Smooth muscle cell (in vitro differentiated cells): ENCODE results near the gene HTR2A. TPM values are rescaled to one million over a fixed set of nuclear protein-coding genes. Genes with fewer than 3 reads are reported as not detected.

Experiments
- DNase-seq: peaks from one replicate; lab custom pipeline; 2025; ENCODE audit not compliant: unreplicated experiment; lab: John Stamatoyannopoulos, UW
- H2AFZ ChIP-seq: fragments of 200-600 bp; sonication (generic); 2 replicates; pipeline ENCODE4 v1.6.0; 2016; ENCODE audit warnings: antibody characterized with exemption, low read depth, mild to moderate bottlenecking
- H3F3A ChIP-seq: fragments of 200-600 bp; sonication (generic); 2 replicates; pipeline ENCODE4 v1.6.0; 2017; ENCODE audit warnings: antibody characterized with exemption, low read depth
- H3K27ac ChIP-seq: fragments of 200-600 bp; sonication (generic); 2 replicates; pipeline ENCODE4 v1.5.1; 2016; ENCODE audit warnings: low read depth, mild to moderate bottlenecking
- H3K27me3 ChIP-seq: fragments of 200-600 bp; sonication (generic); 2 replicates; pipeline ENCODE4 v1.6.1; 2016; ENCODE audit warnings: low read depth, mild to moderate bottlenecking
- H3K36me3 ChIP-seq: fragments of 200-600 bp; sonication (generic); 2 replicates; pipeline ENCODE4 v1.5.1; 2016; ENCODE audit warnings: low read depth
- H3K4me1 ChIP-seq: fragments of 200-600 bp; sonication (generic); 2 replicates; pipeline ENCODE4 v1.5.1; 2016; ENCODE audit warnings: low read depth
- H3K4me2 ChIP-seq: fragments of 200-600 bp; sonication (generic); 2 replicates; pipeline ENCODE4 v1.6.0; 2016; ENCODE audit warnings: mild to moderate bottlenecking
- H3K4me3 ChIP-seq: fragments of 200-600 bp; sonication (generic); 2 replicates; pipeline ENCODE4 v1.5.1; 2016; ENCODE audit warnings: mild to moderate bottlenecking
- H3K79me2 ChIP-seq: fragments of 200-600 bp; sonication (generic); 2 replicates; pipeline ENCODE4 v1.6.0; 2016; ENCODE audit warnings: low read depth, mild to moderate bottlenecking
- H3K9ac ChIP-seq: fragments of 200-600 bp; sonication (generic); 2 replicates; pipeline ENCODE4 v1.6.0; 2016; ENCODE audit warnings: low read depth
- H3K9me3 ChIP-seq: fragments of 200-600 bp; sonication (generic); replicated peaks from 2 replicates; pipeline ENCODE4 v1.5.1; 2016; ENCODE audit warnings: low read depth
- H4K20me1 ChIP-seq: fragments of 200-600 bp; sonication (generic); 2 replicates; pipeline ENCODE4 v1.6.0; 2016; ENCODE audit warnings: low read depth
- WGBS: methylation state at CpG from one replicate; pipeline ENCODE4 v1.1.7; 2016; ENCODE audit warnings: low lambda C conversion rate; 5-methylcytosine and 5-hydroxymethylcytosine counted together
- polyA plus RNA-seq: library from polyadenylated mRNA; unstranded; fragments of >200 nt; fragmentation: Nextera tagmentation; extraction: Ambion mirVana; gene quantifications from 2 replicates; pipeline ENCODE4 v1.2.1, GENCODE V29; 2016
- total RNA-seq: library from RNA; depleted of rRNA; stranded (reverse); fragments of >200 nt; gene quantifications from 2 replicates; pipeline ENCODE4 v1.2.3, GENCODE V29; 2014
- TF ChIP-seq, protein P1 (sequence below): fragments of 200-600 bp; sonication (generic); IDR thresholded peaks from 2 replicates; pipeline ENCODE4 v1.5.1; 2017; ENCODE audit warnings: borderline replicate concordance, mild to moderate bottlenecking, antibody characterized with exemption; ENCODE audit not compliant: insufficient read depth, poor library complexity, severe bottlenecking

The HTR2A gene
- total and polyA plus RNA-seq, 2 experiments from 2014 or later, result 2.8 to 2.9 TPM

DNA sequence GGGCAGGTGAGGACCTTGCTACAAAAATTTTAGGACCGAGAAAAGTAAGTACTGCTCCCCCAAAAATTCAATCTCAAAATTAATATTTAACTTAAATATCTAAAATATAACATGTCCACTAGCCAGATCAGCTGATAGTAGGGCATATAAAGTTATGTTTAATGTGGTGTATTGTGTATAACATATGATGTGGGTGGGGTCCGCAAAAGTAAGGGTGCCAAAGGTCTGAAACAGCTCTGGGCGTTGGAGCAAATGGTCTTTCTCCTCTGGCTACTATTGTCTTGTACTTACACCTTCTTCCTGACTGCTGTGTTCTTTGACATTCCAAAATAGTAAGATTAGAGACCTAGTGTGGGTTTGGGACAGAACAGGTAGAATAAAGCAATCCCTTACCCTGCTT is 41.2 kb downstream of the HTR2A start:
- no peak overlapping the region for H3K4me2 ChIP-seq
- H4K20me1 ChIP-seq, result no peaks in the 10 kb centered on the region
- TF ChIP-seq, protein P1, sequence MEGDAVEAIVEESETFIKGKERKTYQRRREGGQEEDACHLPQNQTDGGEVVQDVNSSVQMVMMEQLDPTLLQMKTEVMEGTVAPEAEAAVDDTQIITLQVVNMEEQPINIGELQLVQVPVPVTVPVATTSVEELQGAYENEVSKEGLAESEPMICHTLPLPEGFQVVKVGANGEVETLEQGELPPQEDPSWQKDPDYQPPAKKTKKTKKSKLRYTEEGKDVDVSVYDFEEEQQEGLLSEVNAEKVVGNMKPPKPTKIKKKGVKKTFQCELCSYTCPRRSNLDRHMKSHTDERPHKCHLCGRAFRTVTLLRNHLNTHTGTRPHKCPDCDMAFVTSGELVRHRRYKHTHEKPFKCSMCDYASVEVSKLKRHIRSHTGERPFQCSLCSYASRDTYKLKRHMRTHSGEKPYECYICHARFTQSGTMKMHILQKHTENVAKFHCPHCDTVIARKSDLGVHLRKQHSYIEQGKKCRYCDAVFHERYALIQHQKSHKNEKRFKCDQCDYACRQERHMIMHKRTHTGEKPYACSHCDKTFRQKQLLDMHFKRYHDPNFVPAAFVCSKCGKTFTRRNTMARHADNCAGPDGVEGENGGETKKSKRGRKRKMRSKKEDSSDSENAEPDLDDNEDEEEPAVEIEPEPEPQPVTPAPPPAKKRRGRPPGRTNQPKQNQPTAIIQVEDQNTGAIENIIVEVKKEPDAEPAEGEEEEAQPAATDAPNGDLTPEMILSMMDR, result no peak
- 99% methylated on average over 3 of the region's 3 CpGs for WGBS
- no peaks in the 10 kb centered on the region for H3K79me2 ChIP-seq
- H3K4me3 ChIP-seq, result no peak overlapping the region
- no peaks in the 10 kb centered on the region for H3K9me3 ChIP-seq
- H3K36me3 ChIP-seq, result no peaks in the 10 kb centered on the region
- H2AFZ ChIP-seq, result no peak overlapping the region
- H3K27ac ChIP-seq, result no peak overlapping the region
- no peaks in the 10 kb centered on the region for H3K27me3 ChIP-seq
- H3K4me1 ChIP-seq, result no peaks in the 10 kb centered on the region
- no peaks in the 10 kb centered on the region for H3F3A ChIP-seq
- no peak overlapping the region for H3K9ac ChIP-seq
- DNase-seq, result no peak

- Histone ChIP-seq H3K4me3 (no peak overlapping the region), H3K9ac (no peak overlapping the region), H3F3A (no peaks in the 10 kb centered on the region), H3K27ac (no peak overlapping the region), H3K27me3 (no peaks in the 10 kb centered on the region), H3K79me2 (no peaks in the 10 kb centered on the region), H4K20me1 (no peaks in the 10 kb centered on the region), H2AFZ (no peak overlapping the region), H3K4me1 (no peaks in the 10 kb centered on the region), H3K4me2 (no peak overlapping the region), H3K9me3 (no peaks in the 10 kb centered on the region), H3K36me3 (no peaks in the 10 kb centered on the region)
- TF ChIP-seq, protein P1, result no peak
- WGBS, result 98% methylated on average over 2 of the region's 2 CpGs
- DNase-seq, result no peak
These were observed 41.7 kb downstream of the HTR2A start for GRCh38 chr13:46855166-46855565.

DNA sequence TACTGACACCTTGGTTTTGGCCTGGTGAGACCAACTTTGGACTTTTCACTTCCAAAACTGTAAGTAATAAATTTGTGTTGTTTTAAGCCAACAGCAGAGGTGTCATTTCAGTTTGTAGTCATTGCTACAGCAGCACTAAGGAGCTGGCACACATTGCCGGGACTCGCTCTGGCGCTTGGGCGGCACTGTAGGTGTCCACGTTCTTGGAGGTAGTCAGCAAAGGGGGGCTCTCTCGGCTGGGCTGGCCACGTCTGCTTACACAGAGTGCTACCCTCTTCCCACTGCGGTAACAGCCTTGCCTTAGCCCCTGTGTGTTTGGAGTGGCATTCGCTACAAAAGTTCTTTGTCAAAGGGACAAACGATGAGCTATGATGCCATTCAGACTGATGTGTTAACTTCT is 44.7 kb downstream of the HTR2A start:
- no peaks in the 10 kb centered on the region for H3K79me2 ChIP-seq
- H3K9me3 ChIP-seq, result no peaks in the 10 kb centered on the region
- TF ChIP-seq, protein P1, result no peak
- H3K27me3 ChIP-seq, result no peaks in the 10 kb centered on the region
- H3K27ac ChIP-seq, result no peak overlapping the region
- no peaks in the 10 kb centered on the region for H3K4me1 ChIP-seq
- H3F3A ChIP-seq, result no peaks in the 10 kb centered on the region
- H3K36me3 ChIP-seq, result no peaks in the 10 kb centered on the region
- no peak overlapping the region for H3K9ac ChIP-seq
- H3K4me3 ChIP-seq, result no peak overlapping the region
- no peaks in the 10 kb centered on the region for H4K20me1 ChIP-seq
- WGBS, result 94% methylated on average over 10 of the region's 10 CpGs
- H3K4me2 ChIP-seq, result no peak overlapping the region
- no peak for DNase-seq
- H2AFZ ChIP-seq, result no peak overlapping the region

- no peak overlapping the region for H3K27ac ChIP-seq
- H4K20me1 ChIP-seq, result no peaks in the 10 kb centered on the region
- no peaks in the 10 kb centered on the region for H3K9me3 ChIP-seq
- no peaks in the 10 kb centered on the region for H3K4me1 ChIP-seq
- DNase-seq, result no peak
- 91% methylated on average over 1 of the region's 1 CpG for WGBS
- H3K4me3 ChIP-seq, result no peak overlapping the region
- no peak overlapping the region for H2AFZ ChIP-seq
- H3K27me3 ChIP-seq, result no peaks in the 10 kb centered on the region
- H3F3A ChIP-seq, result no peaks in the 10 kb centered on the region
- H3K36me3 ChIP-seq, result no peaks in the 10 kb centered on the region
- H3K4me2 ChIP-seq, result no peak overlapping the region
- TF ChIP-seq, protein P1, result no peak
- H3K9ac ChIP-seq, result no peak overlapping the region
- H3K79me2 ChIP-seq, result no peaks in the 10 kb centered on the region
These were observed 46.6 kb downstream of the HTR2A start for GRCh38 chr13:46850214-46850613.
